AG08396 (cell line): ENCODE data around the gene ARHGAP40.

ENCODE experiments used
- DNase-seq: peaks from one replicate; pipeline ENCODE4 v3.0.0; 2012; ENCODE audit warnings: low spot score, mixed read lengths

The ARHGAP40 gene

GRCh38 chr20:38601216-38602184, at the start of gene ARHGAP40:
Gene ARHGAP40 (plus strand): TSS chr20:38601809.
- DNase-seq, result peak; percentile 39

- no peak for DNase-seq
Measured at GRCh38 chr20:38554986-38555385, 46.6 kb upstream of the ARHGAP40 start.

DNA sequence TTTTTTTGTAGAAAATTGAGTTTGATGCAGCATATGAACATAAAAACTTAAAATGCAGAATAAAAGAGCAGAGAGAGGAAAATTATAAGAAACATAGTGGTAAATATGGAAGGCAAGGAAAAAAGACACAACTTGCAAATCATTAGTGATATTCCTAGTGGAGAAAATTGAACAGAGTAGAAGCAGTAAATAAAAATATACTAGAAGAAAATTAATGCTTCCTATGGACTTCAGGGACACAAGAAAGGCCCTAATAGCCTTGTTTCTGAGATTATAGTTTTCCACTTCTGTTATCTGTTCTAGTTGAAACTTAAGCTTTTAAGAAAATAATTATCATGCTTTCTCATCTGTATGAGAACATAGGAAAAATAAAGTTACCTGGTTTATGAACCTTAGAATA, 46.2 kb upstream of the ARHGAP40 start:
- DNase-seq, result no peak

DNA sequence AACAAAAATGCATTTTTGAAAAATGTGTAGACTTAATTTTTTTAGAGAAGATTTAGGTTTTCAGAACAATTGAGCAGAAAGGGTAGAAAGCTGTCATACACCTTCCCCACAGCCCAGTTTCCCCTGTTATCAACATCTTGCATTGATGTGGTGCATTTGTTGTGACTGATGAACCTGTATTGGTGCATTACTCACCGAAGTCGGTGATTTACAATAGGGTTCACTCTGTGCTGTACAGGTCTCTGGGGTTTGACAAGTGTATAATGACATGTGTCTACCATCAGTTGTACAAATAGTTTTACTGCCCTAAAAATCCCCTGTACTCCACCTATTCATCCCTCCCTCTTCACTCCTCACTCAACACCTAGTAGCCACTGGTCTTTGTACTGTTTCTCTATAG, 44.4 kb upstream of the ARHGAP40 start:
- DNase-seq, result no peak

- no peak for DNase-seq
Measured at GRCh38 chr20:38558596-38559360, 42.8 kb upstream of the ARHGAP40 start.

- no peak for DNase-seq
Measured at GRCh38 chr20:38559764-38560163, 41.8 kb upstream of the ARHGAP40 start.

DNA sequence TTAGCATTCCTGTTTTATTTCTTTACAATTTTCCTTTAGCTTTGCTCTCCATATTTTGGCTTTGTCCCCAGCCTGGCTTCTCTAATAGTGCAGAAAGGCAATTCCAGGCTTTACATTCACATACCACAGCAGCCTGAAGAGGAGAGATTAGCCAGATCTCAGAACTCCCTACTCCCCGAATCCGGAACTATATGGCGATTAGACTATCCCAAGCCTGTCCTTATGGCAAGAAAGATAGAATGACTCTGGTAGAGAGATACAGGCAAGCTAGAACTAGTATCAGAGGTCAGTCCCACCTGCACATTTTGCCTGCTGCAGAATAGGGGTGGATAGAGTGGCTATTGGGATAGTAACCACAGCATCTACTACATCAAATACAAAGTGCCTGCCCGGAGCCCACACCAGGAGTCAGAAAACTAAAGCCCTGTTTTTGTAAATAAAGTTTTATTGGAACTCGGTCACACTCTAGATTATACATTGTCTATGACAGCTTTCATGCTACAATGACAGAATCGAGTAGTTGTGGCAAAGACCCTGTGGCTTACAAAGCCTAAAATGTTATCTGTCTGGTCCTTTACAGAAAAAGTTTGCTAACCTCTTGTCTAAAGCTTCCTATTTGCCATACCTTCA, 37.7 kb upstream of the ARHGAP40 start:
- DNase-seq, result no peak

- no peak for DNase-seq
Measured at GRCh38 chr20:38564680-38565079, 36.9 kb upstream of the ARHGAP40 start.

GRCh38 chr20:38566036-38566598, 35.5 kb upstream of the ARHGAP40 start:
- DNase-seq, result no peak

DNA sequence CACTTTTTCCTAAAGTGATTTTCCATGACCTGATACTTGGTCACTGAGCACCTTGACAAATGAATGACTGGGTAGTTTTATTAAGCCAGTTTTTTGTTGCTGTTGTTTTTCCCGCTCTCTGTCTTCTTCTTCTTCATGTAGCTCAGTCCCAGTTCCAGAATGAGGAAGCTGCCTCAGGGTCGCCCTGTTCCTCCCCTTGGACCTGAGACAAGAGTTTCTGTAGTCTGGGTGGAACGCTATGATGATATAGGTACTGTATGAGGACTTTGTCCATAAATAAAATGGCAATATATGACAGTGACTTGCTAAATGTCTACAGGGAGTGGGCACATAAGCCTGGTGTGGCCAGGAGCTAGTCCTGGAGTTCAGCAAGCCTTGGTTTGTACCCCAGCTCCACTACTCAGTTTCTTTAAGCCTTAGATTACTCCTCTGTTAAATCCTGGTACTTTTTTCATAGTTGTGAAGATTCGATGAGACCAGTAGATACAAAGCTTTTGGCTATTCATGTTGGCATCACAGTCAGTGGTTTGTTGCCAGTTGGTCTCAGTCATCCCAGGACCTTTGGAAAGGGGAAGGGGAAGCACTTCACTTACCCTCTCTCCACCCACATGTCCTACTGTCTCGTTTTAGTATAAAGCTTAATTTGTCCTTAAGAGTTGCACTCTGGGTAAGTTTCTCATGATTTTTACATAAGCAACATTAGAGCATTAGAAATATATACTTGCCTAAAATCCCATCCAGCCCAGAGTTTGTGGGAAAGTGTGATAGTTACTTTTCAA, 31.7 kb upstream of the ARHGAP40 start:
- DNase-seq, result no peak

DNA sequence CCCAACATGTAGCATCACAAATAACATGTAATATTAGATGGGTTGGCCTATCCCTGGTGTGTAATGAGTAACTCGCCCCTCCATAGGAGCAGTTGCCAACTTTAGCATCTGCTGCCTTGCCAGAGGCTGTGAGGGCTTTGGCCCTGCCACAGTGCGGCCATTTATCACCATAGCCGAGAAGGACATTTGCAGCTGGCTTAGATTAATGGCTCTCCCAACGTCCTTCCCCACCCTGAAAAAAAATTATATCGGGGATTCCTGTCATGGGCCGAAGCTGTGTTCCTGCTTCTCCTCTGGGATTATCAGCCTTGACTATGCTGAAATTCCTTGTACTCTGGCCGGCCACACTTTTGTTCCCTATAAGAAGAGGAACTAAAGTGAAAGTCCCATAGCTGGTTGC, 28.2 kb upstream of the ARHGAP40 start:
- DNase-seq, result no peak

DNA sequence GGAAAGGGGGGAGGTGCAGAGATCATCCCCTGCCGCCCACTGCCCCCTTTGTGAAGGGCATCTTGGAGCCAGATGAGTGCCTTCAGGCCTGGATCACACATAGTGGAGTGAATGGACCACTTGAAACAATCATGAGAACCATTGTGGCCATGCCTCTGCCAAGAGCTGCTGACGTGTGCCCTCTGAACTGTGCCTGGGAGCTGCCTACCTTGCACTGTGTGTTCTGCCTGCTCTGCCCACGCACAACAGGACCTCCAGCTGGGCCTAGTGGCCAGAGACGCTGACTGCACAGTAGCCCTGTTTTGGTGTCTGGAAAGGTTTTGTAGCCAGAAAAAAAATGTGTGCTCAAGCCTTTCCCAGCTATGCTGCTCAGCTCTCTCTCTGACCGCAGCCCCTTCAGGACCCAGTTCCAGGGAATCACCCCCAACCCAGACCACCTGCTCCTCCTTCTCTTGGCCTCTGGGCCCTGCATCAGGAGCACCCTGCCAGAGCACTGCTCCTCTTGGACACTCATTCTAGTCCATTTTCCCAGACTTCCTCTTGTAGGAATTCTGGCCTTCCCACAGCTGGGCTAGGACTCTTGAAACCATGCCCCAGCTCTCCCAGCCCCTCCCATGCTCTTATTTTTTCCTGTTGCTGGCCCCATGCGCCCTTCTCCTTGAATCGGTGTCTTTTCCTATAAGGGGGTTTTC, 22.2 kb upstream of the ARHGAP40 start:
- no peak for DNase-seq

GRCh38 chr20:38579921-38580320, 21.7 kb upstream of the ARHGAP40 start:
- no peak for DNase-seq

DNA sequence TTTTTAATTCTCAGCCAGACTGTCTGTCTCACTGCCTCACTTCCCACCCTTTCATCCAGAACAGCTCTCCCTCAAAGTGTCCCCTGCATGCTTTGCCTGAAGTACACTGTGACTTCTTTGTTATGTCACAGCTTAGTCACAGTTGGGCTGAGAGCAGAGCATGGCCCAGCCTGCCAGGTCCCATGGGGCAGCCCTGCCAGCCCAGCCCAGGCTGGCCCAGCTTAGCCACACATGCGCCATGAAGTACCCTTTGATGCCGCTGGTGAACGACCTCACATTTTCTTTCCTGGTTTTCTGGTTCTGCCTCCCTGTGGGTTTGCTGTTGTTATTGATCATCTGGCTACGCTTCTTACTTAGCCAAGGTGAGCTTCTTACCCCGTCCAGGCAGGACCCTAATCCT, 20.6 kb upstream of the ARHGAP40 start, which contains the start of gene ADIG:
Gene ADIG (plus strand): TSS at position 185 of the 400 bp plus-strand sequence. CDS start 54 bp downstream, at position 239.
- no peak for DNase-seq

DNA sequence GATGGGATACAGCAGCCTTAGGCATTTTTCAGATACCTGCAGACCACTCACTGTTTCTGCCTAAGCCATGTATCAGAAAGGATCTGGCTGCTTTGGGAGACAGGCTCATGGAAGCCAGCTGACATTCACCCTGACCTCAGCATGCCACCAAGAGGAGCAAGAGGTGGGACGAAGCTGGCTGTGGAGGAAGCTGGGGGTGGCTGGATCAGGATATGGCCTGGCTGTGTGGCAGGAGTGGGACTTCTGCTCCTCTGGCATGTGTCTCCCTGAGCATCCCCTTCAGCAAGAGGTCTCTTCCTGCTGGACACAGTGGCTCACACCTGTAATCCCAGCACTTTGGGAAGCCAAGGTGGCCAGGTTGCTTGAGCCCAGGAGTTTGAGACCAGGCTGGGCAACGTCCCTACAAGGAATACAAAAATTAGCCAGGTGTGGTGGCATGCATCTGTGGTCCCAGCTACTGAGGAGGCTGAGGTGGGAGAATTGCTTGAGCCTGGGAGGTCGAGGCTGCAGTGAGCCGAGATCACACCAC, 19.7 kb upstream of the ARHGAP40 start:
- no peak for DNase-seq

DNA sequence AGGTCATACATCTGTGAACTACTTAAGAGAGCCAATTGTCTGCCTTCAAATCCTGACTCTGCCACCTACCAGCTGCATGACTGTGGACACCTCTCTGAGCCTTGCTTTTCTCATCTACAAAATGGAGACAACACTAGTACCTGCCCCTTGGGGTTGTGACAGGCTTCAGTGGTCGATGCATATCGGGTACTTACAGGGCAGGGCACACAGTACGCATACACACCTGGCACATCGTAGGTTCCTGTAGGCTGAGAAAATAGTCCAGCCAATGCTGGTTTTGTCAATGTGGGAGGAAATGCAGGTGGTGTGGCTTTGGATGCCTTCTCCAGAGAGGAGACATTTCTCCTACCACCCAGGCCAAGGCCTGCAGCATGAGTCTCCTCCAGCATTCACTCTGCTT, 18.3 kb upstream of the ARHGAP40 start:
- no peak for DNase-seq

GRCh38 chr20:38584099-38584763, 17.4 kb upstream of the ARHGAP40 start:
- no peak for DNase-seq

DNA sequence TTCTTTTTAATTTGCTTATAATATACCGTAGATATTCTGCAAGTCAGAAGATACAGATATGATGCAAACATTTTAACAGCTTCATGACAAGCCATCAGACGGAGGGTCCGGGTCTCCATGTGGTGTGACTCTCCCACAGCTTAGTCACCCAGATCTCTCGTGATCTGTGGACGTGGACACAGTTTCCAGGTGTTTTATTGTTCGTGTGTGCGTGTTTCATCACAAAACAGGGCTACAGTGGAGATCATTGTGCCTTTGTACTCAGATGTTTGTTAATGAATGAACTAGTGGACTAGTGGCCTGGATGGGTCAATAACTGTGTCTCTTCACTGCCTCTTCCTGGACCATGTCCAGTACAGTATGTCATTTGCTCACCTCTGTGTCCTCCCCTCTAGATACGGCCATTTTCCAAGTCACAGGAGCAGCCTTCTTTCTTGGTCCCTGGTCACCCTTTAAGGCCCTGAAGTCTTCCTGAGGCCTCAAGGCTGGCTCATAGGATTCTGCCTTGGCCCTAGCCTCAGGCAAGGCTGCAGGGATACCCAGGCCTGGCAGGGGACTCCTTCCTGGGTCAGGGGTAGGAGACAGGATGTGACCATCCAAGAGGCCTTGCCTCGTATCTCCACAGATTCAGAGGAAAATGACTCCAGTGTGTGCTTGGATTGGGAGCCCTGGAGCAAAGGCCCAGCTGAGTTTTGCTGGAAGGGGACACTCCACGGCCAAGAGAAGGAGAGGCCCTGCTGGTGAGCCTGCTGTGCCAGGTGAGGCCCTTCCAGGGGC, 16.0 kb upstream of the ARHGAP40 start:
- no peak for DNase-seq

- DNase-seq, result no peak
Measured at GRCh38 chr20:38586181-38586525, 15.5 kb upstream of the ARHGAP40 start.
